HepG2 (cell line): ENCODE measurements around the gene ELF2. TPM values are rescaled to one million over a fixed set of nuclear protein-coding genes. Genes with fewer than 3 reads are reported as not detected.

Experiments used
- GABPA ChIP-seq, 2 experiments: IDR thresholded peaks; 2 replicates each; pipeline ENCODE4 v1.6.1; 2011 to 2016; ENCODE audit warnings: low read depth in 2 of 2, low read length in 1 of 2, missing biosample characterization in 1 of 2, missing genetic modification characterization in 1 of 2
- HES4 ChIP-seq: sonication (generic); formaldehyde crosslinking; IDR thresholded peaks from 2 replicates; pipeline ENCODE4 v1.9.0; 2021; ENCODE audit warnings: mild to moderate bottlenecking, missing genetic modification reagents, borderline replicate concordance
- JDP2 ChIP-seq: sonication (generic); formaldehyde crosslinking; IDR thresholded peaks from 2 replicates; pipeline ENCODE4 v1.8.1; 2022; ENCODE audit warnings: missing genetic modification reagents, borderline replicate concordance
- KDM5B ChIP-seq: sonication (generic); formaldehyde crosslinking; IDR thresholded peaks from 2 replicates; pipeline ENCODE4 v1.4.0; 2020; ENCODE audit warnings: missing genetic modification reagents, mild to moderate bottlenecking, borderline replicate concordance
- PATZ1 ChIP-seq: sonication (generic); formaldehyde crosslinking; IDR thresholded peaks from 2 replicates; pipeline ENCODE4 v1.4.0; 2020; ENCODE audit warnings: missing genetic modification reagents
- POGZ ChIP-seq: sonication (generic); formaldehyde crosslinking; IDR thresholded peaks from 2 replicates; pipeline ENCODE4 v1.4.0; 2020; ENCODE audit warnings: mild to moderate bottlenecking, missing genetic modification reagents
- U2AF2 ChIP-seq: fragments of 200-400 bp; formaldehyde crosslinking; IDR thresholded peaks from 2 replicates; pipeline ENCODE4 v1.6.1; 2017; ENCODE audit warnings: low read depth, mild to moderate bottlenecking, low read length
- ZHX2 ChIP-seq, 2 experiments: sonication (generic) in 1 of 2; formaldehyde crosslinking in 1 of 2; IDR thresholded peaks; 2 replicates each; pipeline versions ENCODE4 v1.6.1 to v1.9.0; 2014 to 2022; ENCODE audit warnings: antibody characterized with exemption in 1 of 2, borderline replicate concordance in 1 of 2, inconsistent platforms in 1 of 2, low read depth in 1 of 2, missing genetic modification reagents in 1 of 2
- ZNF564 ChIP-seq: sonication (generic); formaldehyde crosslinking; IDR thresholded peaks from 2 replicates; pipeline ENCODE4 v1.8.1; 2023; ENCODE audit warnings: mild to moderate bottlenecking, missing genetic modification reagents
- ZNF687 ChIP-seq: sonication (generic); formaldehyde crosslinking; IDR thresholded peaks from 2 replicates; pipeline ENCODE4 v1.5.1; 2020; ENCODE audit warnings: mild to moderate bottlenecking, missing genetic modification reagents, moderate library complexity
- ZNF841 ChIP-seq: sonication (generic); formaldehyde crosslinking; IDR thresholded peaks from 2 replicates; pipeline ENCODE4 v1.8.1; 2023; ENCODE audit warnings: missing genetic modification reagents, borderline replicate concordance
- ZSCAN9 ChIP-seq: IDR thresholded peaks from 2 replicates; pipeline ENCODE4 v1.6.1; 2016; ENCODE audit warnings: borderline replicate concordance
- polyA plus RNA-seq, 8 experiments: library from polyadenylated mRNA; depleted of rRNA in 3 of 8; stranded (reverse) in 7 of 8; unstranded in 1 of 8; fragments of >200 nt; fragmentation: Illumina TruSeq in 4 of 8; extraction: Trizol in 4 of 8; gene quantifications; 2 replicates each; pipeline versions ENCODE4 v1.2.1 to v1.2.3, GENCODE V29; 2011 to 2016; ENCODE audit warnings: low read depth in 4 of 8, missing spikeins in 1 of 8, mixed read lengths in 1 of 8; ENCODE audit not compliant: insufficient read depth in 1 of 8
- total RNA-seq, 5 experiments: library from RNA; depleted of rRNA; stranded (reverse); fragments of >200 nt; fragmentation: Illumina TruSeq; extraction: Trizol; gene quantifications; 2 replicates each; pipeline ENCODE4 v1.2.3, GENCODE V29; 2016; ENCODE audit warnings: low read depth in 1 of 5

Gene ELF2
- total and polyA plus RNA-seq, 2 of the 13 experiments (the other 11 are each of a cell fraction or from before 2014, with no cell fraction given) = 28.6 to 35.4 TPM

GRCh38 chr4:139176302-139177048 lies 543 bp downstream of the ELF2 start (continued):
- TF ChIP-seq ZNF564 (CRISPR knock-in tag) = no peak
- no peak for TF ChIP-seq ZHX2 (IDR thresholded peaks at IDR 0.05; ENCODE audit: low read depth)
- no peak for TF ChIP-seq ZHX2 (CRISPR knock-in tag; IDR thresholded peaks at IDR 0.05; ENCODE audit: borderline replicate concordance)
- TF ChIP-seq ZNF687 (CRISPR knock-in tag) = peak; percentile 67
- TF ChIP-seq U2AF2 = no peak
- no peak for TF ChIP-seq POGZ (CRISPR knock-in tag)
- peak; percentile 82 for TF ChIP-seq PATZ1 (CRISPR knock-in tag)
- TF ChIP-seq JDP2 = no peak
- TF ChIP-seq ZNF841 (CRISPR knock-in tag) = 0 out of 2 replicates have a peak, but pooled peaks have one; percentile 46
- TF ChIP-seq KDM5B (CRISPR knock-in tag) = peak; percentile 11; the same call in 1 of the 2 replicates
- TF ChIP-seq HES4 (CRISPR knock-in tag) = peak; percentile 60
- no peak for TF ChIP-seq GABPA (IDR thresholded peaks at IDR 0.05; ENCODE audit: low read depth, low read length)
- TF ChIP-seq GABPA (CRISPR knock-in tag; IDR thresholded peaks at IDR 0.05; ENCODE audit: low read depth) = no peak
- TF ChIP-seq ZSCAN9 (CRISPR knock-in tag) = no peak; the same call in 1 of the 2 replicates
